NB4 (cell line): Measurements from ENCODE around the gene SPEN.

ENCODE experiments used
- DNase-seq: peaks from one replicate; pipeline ENCODE4 v3.0.0; 2010; ENCODE audit warnings: low read depth
- H3K4me3 ChIP-seq: one replicate; pipeline ENCODE4 v1.5.1; 2011; ENCODE audit warnings: mild to moderate bottlenecking, low read depth, low read length, moderate library complexity
- MYC ChIP-seq: IDR thresholded peaks from 2 replicates; pipeline ENCODE4 v1.6.1; 2011; ENCODE audit warnings: low read depth, low read length
- POLR2A ChIP-seq: IDR thresholded peaks from 2 replicates; pipeline ENCODE4 v1.6.1; 2011; ENCODE audit warnings: mild to moderate bottlenecking; ENCODE audit not compliant: insufficient read length; ENCODE audit errors: extremely low read depth
- TF ChIP-seq, protein P1 (sequence below): IDR thresholded peaks from 2 replicates; pipeline ENCODE4 v1.6.1; 2011; ENCODE audit warnings: low read depth, low read length
- TF ChIP-seq, protein P2 (sequence below): IDR thresholded peaks from one replicate; pipeline ENCODE4 v1.5.1; 2012; ENCODE audit warnings: low read depth, low read length

Gene SPEN

DNA sequence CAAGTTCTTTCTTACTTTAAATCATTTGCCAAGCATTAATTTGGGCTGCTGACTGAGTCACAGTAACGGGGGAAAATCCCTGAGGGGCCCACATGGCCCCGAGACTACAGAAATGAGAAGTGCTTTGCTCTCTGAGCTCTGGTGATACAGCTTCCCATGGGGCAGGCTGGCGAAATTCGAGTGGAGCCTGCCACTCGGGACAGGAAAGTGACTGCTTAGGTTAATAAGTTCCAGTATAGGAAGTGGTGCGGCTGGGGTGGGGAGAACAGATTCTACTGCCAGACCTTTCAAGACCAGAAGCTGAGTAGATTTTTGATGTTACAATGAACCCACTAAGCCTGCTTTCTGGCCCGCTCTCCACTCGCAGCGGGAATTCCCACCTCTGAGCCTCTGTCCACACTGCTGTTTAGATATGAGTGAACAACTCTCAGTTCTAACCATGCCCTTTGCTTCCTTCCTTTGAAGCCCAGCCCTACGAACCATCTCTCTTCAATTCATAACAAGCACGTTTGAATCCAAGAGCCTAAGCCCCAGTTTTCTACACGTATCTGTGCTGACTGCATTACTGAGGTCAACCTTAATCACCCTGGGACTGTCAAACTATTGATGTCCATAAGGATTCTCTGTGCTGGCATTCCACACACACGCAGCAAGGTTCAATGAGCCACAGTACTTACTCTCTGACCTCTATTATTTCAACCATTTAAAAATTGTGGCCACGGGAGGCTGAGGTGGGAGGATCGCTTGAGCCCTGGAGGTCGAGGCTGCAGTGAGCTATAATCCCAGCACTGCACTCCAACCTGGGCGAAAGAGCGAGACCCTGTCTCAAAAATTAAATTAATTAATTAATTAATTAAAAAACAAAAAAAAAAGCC lies 118.8 kb downstream of the SPEN start:
- TF ChIP-seq MYC (no peak), POLR2A (no peak)
- TF ChIP-seq, protein P1, sequence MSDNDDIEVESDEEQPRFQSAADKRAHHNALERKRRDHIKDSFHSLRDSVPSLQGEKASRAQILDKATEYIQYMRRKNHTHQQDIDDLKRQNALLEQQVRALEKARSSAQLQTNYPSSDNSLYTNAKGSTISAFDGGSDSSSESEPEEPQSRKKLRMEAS, result no peak
- TF ChIP-seq, protein P2, sequence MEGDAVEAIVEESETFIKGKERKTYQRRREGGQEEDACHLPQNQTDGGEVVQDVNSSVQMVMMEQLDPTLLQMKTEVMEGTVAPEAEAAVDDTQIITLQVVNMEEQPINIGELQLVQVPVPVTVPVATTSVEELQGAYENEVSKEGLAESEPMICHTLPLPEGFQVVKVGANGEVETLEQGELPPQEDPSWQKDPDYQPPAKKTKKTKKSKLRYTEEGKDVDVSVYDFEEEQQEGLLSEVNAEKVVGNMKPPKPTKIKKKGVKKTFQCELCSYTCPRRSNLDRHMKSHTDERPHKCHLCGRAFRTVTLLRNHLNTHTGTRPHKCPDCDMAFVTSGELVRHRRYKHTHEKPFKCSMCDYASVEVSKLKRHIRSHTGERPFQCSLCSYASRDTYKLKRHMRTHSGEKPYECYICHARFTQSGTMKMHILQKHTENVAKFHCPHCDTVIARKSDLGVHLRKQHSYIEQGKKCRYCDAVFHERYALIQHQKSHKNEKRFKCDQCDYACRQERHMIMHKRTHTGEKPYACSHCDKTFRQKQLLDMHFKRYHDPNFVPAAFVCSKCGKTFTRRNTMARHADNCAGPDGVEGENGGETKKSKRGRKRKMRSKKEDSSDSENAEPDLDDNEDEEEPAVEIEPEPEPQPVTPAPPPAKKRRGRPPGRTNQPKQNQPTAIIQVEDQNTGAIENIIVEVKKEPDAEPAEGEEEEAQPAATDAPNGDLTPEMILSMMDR, result no peak
- peak; percentile 68 for DNase-seq
- no peak overlapping the region for H3K4me3 ChIP-seq

DNA sequence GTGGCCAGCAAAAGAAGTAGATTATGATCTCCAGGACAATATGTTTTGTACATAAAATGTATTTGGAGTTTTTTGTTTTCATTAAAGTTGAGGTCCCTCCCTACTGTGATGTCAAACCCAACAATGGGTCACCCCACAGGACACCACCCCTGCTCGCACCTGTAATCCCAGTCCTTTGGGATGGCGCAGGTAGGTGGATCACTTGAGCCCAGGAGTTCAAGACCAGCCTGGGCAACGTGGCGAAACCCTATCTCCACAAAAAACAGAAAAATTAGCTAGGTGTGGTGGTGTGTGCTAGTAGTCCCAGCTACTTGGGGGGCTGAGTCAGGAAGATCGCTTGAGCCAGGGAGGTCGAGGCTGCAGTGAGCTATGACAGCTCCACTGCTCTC lies 119.4 kb downstream of the SPEN start:
- TF ChIP-seq POLR2A, result no peak
- TF ChIP-seq MYC, result no peak
- TF ChIP-seq, protein P1, result no peak
- TF ChIP-seq, protein P2, result no peak
- H3K4me3 ChIP-seq, result no peak overlapping the region
- DNase-seq, result no peak

DNA sequence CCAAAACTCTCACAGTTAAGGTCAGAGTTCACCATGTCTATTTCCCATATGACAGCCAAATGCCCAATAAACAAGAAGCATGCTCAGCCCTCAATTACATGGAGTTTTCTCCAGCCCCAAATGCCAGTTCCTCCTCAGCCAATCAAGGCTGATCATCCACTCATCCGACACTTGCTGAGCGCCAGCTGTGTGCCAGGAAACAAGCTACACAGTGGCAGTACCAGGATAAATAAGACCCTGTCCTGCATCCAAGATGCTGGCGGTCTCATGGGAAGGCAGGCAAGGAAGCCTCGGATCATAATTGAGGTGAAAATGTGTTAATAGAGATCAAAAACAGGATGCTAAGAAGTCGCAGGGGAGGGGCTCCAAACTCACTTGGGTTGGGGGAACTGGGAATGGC lies 120.7 kb downstream of the SPEN start:
- no peak for DNase-seq
- TF ChIP-seq, protein P2, result no peak
- TF ChIP-seq POLR2A, result no peak
- TF ChIP-seq, protein P1, result no peak
- no peak for TF ChIP-seq MYC
- H3K4me3 ChIP-seq, result no peak overlapping the region

DNA sequence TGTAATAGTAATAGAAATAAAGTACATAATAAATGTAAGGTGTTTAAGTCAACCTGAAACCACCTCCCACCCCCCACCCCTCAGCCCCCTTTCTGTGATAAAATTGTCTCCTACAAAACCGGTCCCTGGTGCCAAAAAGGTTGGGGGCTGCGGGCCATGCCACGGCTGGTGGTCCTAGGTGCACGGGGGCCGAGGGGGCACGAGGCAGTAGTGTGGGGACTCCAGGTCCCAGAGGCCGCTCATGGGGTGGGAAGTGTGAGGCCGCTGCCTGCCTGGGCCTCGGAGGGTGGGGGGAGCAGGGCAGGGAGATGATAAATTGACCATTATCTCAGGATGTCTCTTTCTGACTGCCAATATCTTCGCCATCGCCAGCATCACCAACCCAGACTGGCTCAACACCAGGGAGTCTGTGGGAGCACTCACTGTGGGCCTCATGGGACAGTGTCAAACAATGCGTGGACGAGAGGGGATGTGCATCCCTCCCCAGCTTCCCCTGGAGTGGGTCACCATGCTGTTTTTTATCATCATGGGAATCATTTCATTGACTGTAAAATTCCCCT lies 121.9 kb downstream of the SPEN start:
- no peak overlapping the region for H3K4me3 ChIP-seq
- TF ChIP-seq, protein P2, result no peak
- TF ChIP-seq, protein P1, result no peak
- TF ChIP-seq POLR2A (no peak), MYC (no peak)
- DNase-seq, result no peak

DNA sequence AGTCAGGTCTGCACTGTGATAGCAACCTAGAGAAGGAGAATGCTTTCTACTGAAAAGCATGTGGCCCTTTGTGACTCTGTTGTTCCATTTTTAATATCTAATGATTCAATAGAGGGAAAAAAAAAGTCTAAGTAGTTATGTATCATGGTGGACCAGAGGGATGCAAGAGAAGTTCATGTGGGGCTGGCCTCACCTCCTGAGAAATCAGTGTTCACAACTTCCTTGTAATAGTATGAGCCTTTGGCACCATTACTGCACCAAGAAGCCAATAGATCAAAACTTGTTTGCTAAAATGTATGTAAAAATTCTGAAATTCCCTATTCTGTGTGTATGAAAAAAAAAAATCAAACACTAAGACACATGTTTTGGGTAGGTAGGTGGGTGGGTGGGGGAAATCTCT lies 123.4 kb downstream of the SPEN start:
- no peak for DNase-seq
- TF ChIP-seq, protein P1, result no peak
- no peak for TF ChIP-seq MYC
- TF ChIP-seq, protein P2, result no peak
- TF ChIP-seq POLR2A, result no peak

DNA sequence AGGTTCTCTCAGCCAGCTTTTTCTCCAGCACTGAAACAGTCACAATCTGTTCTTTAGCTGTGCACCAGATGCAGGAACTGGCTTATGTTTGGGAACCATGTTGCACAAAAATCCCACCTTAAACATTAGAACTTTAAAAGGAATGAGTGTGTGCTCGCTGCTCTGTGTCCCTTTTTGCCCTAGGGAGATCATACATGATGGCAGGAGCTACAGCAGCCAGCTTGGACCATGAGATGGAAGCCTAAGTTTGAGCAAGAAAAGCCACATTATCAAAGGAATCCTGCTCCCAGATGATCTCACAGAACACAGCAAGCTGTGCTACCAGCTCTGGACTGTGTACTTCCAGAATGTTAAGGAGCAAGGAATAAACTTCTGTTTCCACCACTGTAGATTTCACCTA lies 124.9 kb downstream of the SPEN start:
- H3K4me3 ChIP-seq, result no peak overlapping the region
- DNase-seq, result no peak
- TF ChIP-seq POLR2A (no peak), MYC (no peak)
- TF ChIP-seq, protein P1, result no peak
- TF ChIP-seq, protein P2, result no peak

More for the DNA sequence above, 123.4 kb downstream of the SPEN start:
- H3K4me3 ChIP-seq, result no peak overlapping the region
